IPS-18c (cell line): ENCODE data around the gene OCIAD1.
A peak's percentile ranks its signal among the peaks of the same experiment; 100 is the strongest.
"Not testable (repeated sequence)": the region's sequence is repeated elsewhere in the genome, so short reads cannot be mapped to it uniquely, and the experiment has no call there.

ENCODE experiments used
- H3K4me3 ChIP-seq: 2 replicates; pipeline ENCODE4 v1.7.0; 2013; ENCODE audit warnings: low read depth, mild to moderate bottlenecking, low read length, moderate library complexity; ENCODE audit not compliant: insufficient read depth
- H3K9me3 ChIP-seq: one replicate; pipeline ENCODE4 v1.6.1; 2013; ENCODE audit warnings: mild to moderate bottlenecking, low read length, moderate library complexity; ENCODE audit not compliant: control insufficient read depth, insufficient read depth

OCIAD1 gene

GRCh38 chr4:48830706-48831531 is at the start of gene OCIAD1:
Gene OCIAD1, plus strand, starts transcription at chr4:48831088. Its CDS starts 1,537 bp downstream, at chr4:48832625.
- Histone ChIP-seq H3K9me3 (no peaks in the 10 kb centered on the region), H3K4me3 (peak within 1 kb of the TSS; percentile 100)

- H3K4me3 ChIP-seq: no peak overlapping the region
Observed at GRCh38 chr4:48781968-48782367, 48.9 kb upstream of the OCIAD1 start.

GRCh38 chr4:48785302-48785701 is 45.6 kb upstream of the OCIAD1 start:
- Histone ChIP-seq H3K9me3 (peaks cover 4% of the 10 kb centered on the region), H3K4me3 (no peak overlapping the region)

More at GRCh38 chr4:48781968-48782367, 48.9 kb upstream of the OCIAD1 start:
- H3K9me3 ChIP-seq: no peaks in the 10 kb centered on the region

GRCh38 chr4:48786549-48786948 is 44.3 kb upstream of the OCIAD1 start:
- H3K9me3 ChIP-seq: peaks cover 4% of the 10 kb centered on the region
- no peak overlapping the region for H3K4me3 ChIP-seq

GRCh38 chr4:48787056-48787455 is 43.8 kb upstream of the OCIAD1 start:
- Histone ChIP-seq H3K9me3 (peaks cover 4% of the 10 kb centered on the region), H3K4me3 (no peak overlapping the region)

- H3K9me3 ChIP-seq: peaks cover 4% of the 10 kb centered on the region
- no peak overlapping the region for H3K4me3 ChIP-seq
Observed at GRCh38 chr4:48790561-48790960, 40.3 kb upstream of the OCIAD1 start.

GRCh38 chr4:48791313-48791712 is 39.6 kb upstream of the OCIAD1 start:
- no peak overlapping the region for H3K4me3 ChIP-seq
- peaks cover 4% of the 10 kb centered on the region for H3K9me3 ChIP-seq

- peaks cover 4% of the 10 kb centered on the region for H3K9me3 ChIP-seq
Observed at GRCh38 chr4:48792348-48793006, 38.4 kb upstream of the OCIAD1 start.

GRCh38 chr4:48795108-48795507 is 35.8 kb upstream of the OCIAD1 start:
- Histone ChIP-seq H3K9me3 (no peaks in the 10 kb centered on the region), H3K4me3 (no peak overlapping the region)

More at GRCh38 chr4:48792348-48793006, 38.4 kb upstream of the OCIAD1 start:
- no peak overlapping the region for H3K4me3 ChIP-seq

GRCh38 chr4:48796191-48796926 is 34.5 kb upstream of the OCIAD1 start:
- Histone ChIP-seq H3K4me3 (no peak overlapping the region), H3K9me3 (no peaks in the 10 kb centered on the region)

- no peaks in the 10 kb centered on the region for H3K9me3 ChIP-seq
- no peak overlapping the region for H3K4me3 ChIP-seq
Observed at GRCh38 chr4:48796927-48797679, 33.8 kb upstream of the OCIAD1 start.

- no peaks in the 10 kb centered on the region for H3K9me3 ChIP-seq
- H3K4me3 ChIP-seq: no peak overlapping the region
Observed at GRCh38 chr4:48798117-48798516, 32.8 kb upstream of the OCIAD1 start.

- H3K9me3 ChIP-seq: no peaks in the 10 kb centered on the region
- no peak overlapping the region for H3K4me3 ChIP-seq
Observed at GRCh38 chr4:48799157-48799556, 31.7 kb upstream of the OCIAD1 start.

GRCh38 chr4:48800155-48800554 is 30.7 kb upstream of the OCIAD1 start:
- not testable (repeated sequence) for H3K4me3 ChIP-seq, H3K9me3 ChIP-seq

- no peaks in the 10 kb centered on the region for H3K9me3 ChIP-seq
- H3K4me3 ChIP-seq: no peak overlapping the region
Observed at GRCh38 chr4:48801016-48801715, 29.7 kb upstream of the OCIAD1 start.

GRCh38 chr4:48804584-48805301 is 26.1 kb upstream of the OCIAD1 start:
- H3K4me3 ChIP-seq: no peak overlapping the region
- H3K9me3 ChIP-seq: no peaks in the 10 kb centered on the region
